Stomach (tissue), 4 donors: Measurements from ENCODE around the gene GSTA3.

Experiments
- EP300 ChIP-seq: sonication (generic); formaldehyde crosslinking; IDR thresholded peaks from one replicate; pipeline ENCODE4 v1.6.1; 2017; ENCODE audit warnings: antibody characterized with exemption
- TF ChIP-seq, protein P1 (sequence below), 7 experiments: fragments of 450-650 bp in 4 of 7; fragments of 200-600 bp in 3 of 7; sonication (generic) in 3 of 7; IDR thresholded peaks; one replicate each; pipeline ENCODE4 v1.5.1; 2016 to 2019; ENCODE audit warnings: antibody characterized with exemption in 7 of 7, control low read depth in 2 of 7, mild to moderate bottlenecking in 1 of 7

DNA sequence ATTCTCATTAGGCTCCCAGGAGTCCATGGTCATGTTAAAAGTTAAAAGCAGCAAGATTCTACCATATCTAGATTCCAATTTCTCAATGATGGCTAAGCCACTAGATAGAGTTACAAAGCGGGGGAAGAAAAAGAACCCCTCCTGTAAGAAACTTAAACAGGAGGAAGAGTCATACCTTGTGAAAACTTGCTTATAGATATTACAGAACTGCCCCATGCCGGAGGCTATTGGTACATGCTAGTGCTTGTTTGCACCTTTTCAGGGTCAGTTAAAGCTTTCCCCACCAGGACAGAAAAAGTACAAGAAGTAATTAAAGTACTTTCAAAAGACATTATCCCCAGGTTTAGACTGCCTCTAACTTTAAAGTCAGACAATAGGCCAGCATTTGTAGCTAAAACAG, 15.5 kb upstream of the GSTA3 start:
- TF ChIP-seq EP300: no peak
- TF ChIP-seq, protein P1, sequence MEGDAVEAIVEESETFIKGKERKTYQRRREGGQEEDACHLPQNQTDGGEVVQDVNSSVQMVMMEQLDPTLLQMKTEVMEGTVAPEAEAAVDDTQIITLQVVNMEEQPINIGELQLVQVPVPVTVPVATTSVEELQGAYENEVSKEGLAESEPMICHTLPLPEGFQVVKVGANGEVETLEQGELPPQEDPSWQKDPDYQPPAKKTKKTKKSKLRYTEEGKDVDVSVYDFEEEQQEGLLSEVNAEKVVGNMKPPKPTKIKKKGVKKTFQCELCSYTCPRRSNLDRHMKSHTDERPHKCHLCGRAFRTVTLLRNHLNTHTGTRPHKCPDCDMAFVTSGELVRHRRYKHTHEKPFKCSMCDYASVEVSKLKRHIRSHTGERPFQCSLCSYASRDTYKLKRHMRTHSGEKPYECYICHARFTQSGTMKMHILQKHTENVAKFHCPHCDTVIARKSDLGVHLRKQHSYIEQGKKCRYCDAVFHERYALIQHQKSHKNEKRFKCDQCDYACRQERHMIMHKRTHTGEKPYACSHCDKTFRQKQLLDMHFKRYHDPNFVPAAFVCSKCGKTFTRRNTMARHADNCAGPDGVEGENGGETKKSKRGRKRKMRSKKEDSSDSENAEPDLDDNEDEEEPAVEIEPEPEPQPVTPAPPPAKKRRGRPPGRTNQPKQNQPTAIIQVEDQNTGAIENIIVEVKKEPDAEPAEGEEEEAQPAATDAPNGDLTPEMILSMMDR (IDR thresholded peaks at IDR 0.05): no peak
